WTC11 (cell line): ENCODE data around the gene ACTN2.

Experiments
- CTCF ChIP-seq: fragments of 200-600 bp; IDR thresholded peaks from 2 replicates; pipeline ENCODE4 v1.8.0; 2022; ENCODE audit warnings: antibody characterized with exemption
- ELF4 ChIP-seq: sonication (generic); formaldehyde crosslinking; IDR thresholded peaks from 2 replicates; pipeline ENCODE4 v1.8.1; 2022; ENCODE audit warnings: low read depth, mild to moderate bottlenecking, moderate library complexity, missing genetic modification reagents
- FOXJ3 ChIP-seq: sonication (generic); formaldehyde crosslinking; IDR thresholded peaks from 2 replicates; pipeline ENCODE4 v1.9.0; 2021; ENCODE audit warnings: missing genetic modification reagents, mild to moderate bottlenecking, borderline replicate concordance
- MAX ChIP-seq: sonication (generic); formaldehyde crosslinking; IDR thresholded peaks from 2 replicates; pipeline ENCODE4 v1.8.0; 2022; ENCODE audit warnings: mild to moderate bottlenecking, missing genetic modification reagents
- NFE2L1 ChIP-seq: sonication (generic); formaldehyde crosslinking; IDR thresholded peaks from 2 replicates; pipeline ENCODE4 v1.8.1; 2023; ENCODE audit warnings: missing genetic modification reagents
- USF1 ChIP-seq: sonication (generic); formaldehyde crosslinking; IDR thresholded peaks from 2 replicates; pipeline ENCODE4 v1.8.0; 2022; ENCODE audit warnings: mild to moderate bottlenecking, missing genetic modification reagents

- TF ChIP-seq USF1 (CRISPR knock-in tag) (no peak), CTCF (no peak), FOXJ3 (CRISPR knock-in tag) (no peak), ELF4 (CRISPR knock-in tag) (no peak), NFE2L1 (CRISPR knock-in tag) (no peak), MAX (CRISPR knock-in tag) (no peak)
These were observed 12.9 kb upstream of the ACTN2 start for GRCh38 chr1:236673289-236673919.
